HEK293 (cell line): Measurements from ENCODE around the gene PCCA.

ENCODE experiments used
- SP2 ChIP-seq: fragments of 450-650 bp; formaldehyde crosslinking; IDR thresholded peaks from 2 replicates; pipeline ENCODE4 v1.5.1; 2016; ENCODE audit warnings: missing biosample characterization, missing genetic modification characterization
- WT1 ChIP-seq: fragments of 450-650 bp; formaldehyde crosslinking; IDR thresholded peaks from 2 replicates; pipeline ENCODE4 v1.5.1; 2016; ENCODE audit warnings: missing biosample characterization, missing genetic modification characterization
- TF ChIP-seq, protein P1 (sequence below): fragments of 450-650 bp; formaldehyde crosslinking; IDR thresholded peaks from 2 replicates; pipeline ENCODE4 v1.5.1; 2016; ENCODE audit warnings: missing biosample characterization, missing genetic modification characterization

GRCh38 chr13:100068133-100068931 lies 20.6 kb upstream of the PCCA start:
- TF ChIP-seq SP2 (tag by site-specific recombination) (no peak), WT1 (tag by site-specific recombination) (no peak)
- TF ChIP-seq, protein P1, sequence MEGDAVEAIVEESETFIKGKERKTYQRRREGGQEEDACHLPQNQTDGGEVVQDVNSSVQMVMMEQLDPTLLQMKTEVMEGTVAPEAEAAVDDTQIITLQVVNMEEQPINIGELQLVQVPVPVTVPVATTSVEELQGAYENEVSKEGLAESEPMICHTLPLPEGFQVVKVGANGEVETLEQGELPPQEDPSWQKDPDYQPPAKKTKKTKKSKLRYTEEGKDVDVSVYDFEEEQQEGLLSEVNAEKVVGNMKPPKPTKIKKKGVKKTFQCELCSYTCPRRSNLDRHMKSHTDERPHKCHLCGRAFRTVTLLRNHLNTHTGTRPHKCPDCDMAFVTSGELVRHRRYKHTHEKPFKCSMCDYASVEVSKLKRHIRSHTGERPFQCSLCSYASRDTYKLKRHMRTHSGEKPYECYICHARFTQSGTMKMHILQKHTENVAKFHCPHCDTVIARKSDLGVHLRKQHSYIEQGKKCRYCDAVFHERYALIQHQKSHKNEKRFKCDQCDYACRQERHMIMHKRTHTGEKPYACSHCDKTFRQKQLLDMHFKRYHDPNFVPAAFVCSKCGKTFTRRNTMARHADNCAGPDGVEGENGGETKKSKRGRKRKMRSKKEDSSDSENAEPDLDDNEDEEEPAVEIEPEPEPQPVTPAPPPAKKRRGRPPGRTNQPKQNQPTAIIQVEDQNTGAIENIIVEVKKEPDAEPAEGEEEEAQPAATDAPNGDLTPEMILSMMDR, result no peak
